ENCODE data around the gene GAPDHS. TPM values are rescaled to one million over a fixed set of nuclear protein-coding genes. Genes with fewer than 3 reads are reported as not detected.

Gene GAPDHS
- total RNA-seq, 4 donors from 2014 or later, result 0.54 TPM; not detected in 3

DNA sequence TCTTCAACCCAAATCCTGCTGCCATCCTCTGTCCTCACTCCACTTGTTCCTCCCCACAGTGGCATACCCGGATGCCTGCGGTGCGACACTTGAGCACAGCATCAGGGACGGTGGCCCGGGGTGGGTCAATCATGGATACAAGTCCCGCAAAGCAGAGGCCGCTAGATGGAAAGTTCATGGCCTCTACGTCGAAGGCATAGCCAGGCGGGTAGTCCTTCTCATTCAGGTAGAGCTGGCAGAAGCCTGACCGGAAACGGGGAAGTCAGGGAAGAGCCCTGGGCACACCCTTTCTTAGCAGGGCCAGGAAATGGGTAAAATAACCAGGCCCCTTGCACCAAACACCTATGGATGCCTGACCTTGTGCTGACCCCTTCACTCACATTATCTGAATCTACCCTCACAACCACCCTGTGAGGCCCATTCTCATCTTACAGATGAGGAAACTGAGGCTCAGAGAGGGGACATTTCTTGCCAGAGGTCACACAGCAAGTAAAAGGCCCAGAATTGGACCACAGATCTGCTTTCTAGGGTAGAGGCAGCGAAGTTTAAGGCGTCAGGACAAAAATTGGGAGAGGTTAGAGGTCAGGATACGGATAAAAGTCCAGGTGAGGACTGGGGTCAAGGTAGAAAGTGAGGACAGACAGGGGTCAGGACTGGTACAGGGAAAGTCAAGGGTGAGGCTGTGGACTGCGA, 23.7 kb downstream of the GAPDHS start:
- no peak overlapping the region for H3K4me3 ChIP-seq
- no peaks in the 10 kb centered on the region for H3K27me3 ChIP-seq
- peaks cover 0 to 4% (median 0%) of the 10 kb centered on the region in 4 donors for H3K9me3 ChIP-seq
- TF ChIP-seq, protein P1, sequence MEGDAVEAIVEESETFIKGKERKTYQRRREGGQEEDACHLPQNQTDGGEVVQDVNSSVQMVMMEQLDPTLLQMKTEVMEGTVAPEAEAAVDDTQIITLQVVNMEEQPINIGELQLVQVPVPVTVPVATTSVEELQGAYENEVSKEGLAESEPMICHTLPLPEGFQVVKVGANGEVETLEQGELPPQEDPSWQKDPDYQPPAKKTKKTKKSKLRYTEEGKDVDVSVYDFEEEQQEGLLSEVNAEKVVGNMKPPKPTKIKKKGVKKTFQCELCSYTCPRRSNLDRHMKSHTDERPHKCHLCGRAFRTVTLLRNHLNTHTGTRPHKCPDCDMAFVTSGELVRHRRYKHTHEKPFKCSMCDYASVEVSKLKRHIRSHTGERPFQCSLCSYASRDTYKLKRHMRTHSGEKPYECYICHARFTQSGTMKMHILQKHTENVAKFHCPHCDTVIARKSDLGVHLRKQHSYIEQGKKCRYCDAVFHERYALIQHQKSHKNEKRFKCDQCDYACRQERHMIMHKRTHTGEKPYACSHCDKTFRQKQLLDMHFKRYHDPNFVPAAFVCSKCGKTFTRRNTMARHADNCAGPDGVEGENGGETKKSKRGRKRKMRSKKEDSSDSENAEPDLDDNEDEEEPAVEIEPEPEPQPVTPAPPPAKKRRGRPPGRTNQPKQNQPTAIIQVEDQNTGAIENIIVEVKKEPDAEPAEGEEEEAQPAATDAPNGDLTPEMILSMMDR (IDR thresholded peaks at IDR 0.05), result no peak
- TF ChIP-seq POLR2A (IDR thresholded peaks at IDR 0.05), result no peak
- H3K36me3 ChIP-seq, result no peaks in the 10 kb centered on the region
- H3K4me1 ChIP-seq, result peaks cover 0 to 12% (median 5%) of the 10 kb centered on the region in 4 donors
- DNase-seq, result no peak
- H3K27ac ChIP-seq, result no peak overlapping the region

DNA sequence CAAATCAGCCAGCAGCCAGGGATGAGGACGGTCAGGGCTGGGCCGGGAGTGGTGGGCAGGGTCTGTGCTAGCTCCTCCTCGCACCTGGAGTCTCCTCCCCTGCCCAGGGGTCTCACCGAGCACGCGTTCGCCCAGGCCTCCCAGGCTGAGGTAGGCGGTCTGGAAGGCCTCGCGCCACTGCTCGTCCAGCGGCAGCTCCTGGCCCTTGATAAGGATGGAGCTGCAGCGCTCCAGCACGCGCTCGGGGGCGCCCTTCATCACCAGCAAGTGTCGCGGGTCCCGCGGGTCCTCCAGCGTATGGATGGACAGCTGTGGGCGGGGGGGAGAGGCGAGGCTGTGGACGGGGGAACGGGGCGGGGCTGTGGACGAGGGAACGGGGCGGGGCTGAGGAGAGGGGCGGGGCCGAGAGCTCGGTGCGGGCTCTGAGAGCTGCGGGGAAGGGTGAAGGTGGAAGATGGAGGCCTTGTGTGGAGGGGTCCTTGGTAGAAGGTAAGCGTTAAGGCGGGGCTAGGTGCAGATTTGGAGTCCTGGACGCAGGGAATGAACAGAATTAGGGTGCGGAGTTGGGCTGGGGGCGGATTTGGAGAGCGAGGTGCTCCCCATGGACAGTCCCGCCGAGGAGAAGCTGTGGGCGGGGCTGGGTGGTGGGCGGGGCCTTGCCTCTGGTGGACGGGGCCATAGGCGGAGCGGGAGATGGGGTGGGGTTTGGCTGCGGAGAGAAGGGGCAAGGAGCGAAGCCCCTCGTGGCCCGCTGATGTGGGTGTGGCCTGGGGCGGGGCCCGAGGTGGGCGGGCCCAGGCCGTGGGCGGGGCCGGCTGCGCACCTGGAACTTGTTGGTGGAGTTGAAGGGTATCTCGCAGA, 24.5 kb downstream of the GAPDHS start:
- H3K9me3 ChIP-seq, result peaks cover 0 to 4% (median 0%) of the 10 kb centered on the region in 4 donors
- no peaks in the 10 kb centered on the region for H3K36me3 ChIP-seq
- peaks cover 0 to 12% (median 5%) of the 10 kb centered on the region in 4 donors for H3K4me1 ChIP-seq
- peak overlapping the region in 3 of 4 donors; percentile 27 to 38 (median 37) for H3K4me3 ChIP-seq
- DNase-seq, result peak in 2 of 3 donors; percentile 40 to 61
- TF ChIP-seq, protein P1 (IDR thresholded peaks at IDR 0.05), result no peak
- no peak for TF ChIP-seq POLR2A (IDR thresholded peaks at IDR 0.05)
- no peak overlapping the region for H3K27ac ChIP-seq
- no peaks in the 10 kb centered on the region for H3K27me3 ChIP-seq

DNA sequence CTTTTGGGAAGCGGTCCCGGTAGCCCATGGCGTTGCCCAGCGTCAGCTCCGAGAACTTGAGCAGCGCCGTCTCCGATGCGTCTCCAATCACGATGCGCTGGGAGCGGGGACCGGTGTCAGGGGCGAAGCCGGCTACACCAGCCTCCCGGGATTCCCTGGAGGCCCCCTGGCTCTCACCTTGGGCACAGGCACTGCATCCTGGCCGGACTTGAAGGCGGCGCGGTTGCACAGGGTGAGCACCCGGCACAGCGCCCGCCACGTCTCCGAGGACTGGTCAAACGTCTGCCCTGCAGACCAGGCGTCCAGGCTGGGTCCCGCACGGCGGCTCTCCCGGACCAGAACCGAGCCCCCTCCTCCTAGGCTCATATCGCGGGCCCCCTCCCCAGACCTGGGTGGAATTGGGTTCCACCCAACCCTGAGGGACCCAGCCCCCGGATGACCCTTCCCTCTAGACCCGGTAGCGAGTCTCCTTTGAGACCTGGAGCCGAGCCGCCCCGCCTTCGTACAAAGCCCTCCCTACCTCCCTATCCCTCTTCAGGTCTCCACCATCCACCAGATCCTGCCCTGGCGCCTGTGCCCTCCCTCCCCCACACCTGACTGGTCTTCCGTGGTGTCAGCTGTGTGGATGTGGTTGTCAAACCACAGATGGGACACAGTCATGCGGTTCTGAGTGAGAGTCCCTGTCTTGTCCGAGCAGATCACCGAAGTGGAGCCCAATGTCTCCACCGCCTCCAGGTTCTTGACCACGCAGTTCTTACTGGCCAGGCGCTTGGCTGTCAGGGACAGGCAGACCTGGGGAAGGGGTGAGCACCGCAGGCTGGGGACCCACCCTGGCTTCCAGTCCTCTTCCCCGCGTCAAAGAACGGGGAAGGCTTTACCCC, 25.4 kb downstream of the GAPDHS start:
- Histone ChIP-seq H3K4me1 (peaks cover 0 to 12% (median 5%) of the 10 kb centered on the region in 4 donors), H3K4me3 (peak overlapping the region in 2 of 4 donors; percentile 37 to 38), H3K36me3 (no peaks in the 10 kb centered on the region), H3K27me3 (no peaks in the 10 kb centered on the region), H3K27ac (no peak overlapping the region), H3K9me3 (peaks cover 0 to 4% (median 0%) of the 10 kb centered on the region in 4 donors)
- no peak for TF ChIP-seq POLR2A (IDR thresholded peaks at IDR 0.05)
- TF ChIP-seq, protein P1 (IDR thresholded peaks at IDR 0.05), result no peak
- no peak for DNase-seq

DNA sequence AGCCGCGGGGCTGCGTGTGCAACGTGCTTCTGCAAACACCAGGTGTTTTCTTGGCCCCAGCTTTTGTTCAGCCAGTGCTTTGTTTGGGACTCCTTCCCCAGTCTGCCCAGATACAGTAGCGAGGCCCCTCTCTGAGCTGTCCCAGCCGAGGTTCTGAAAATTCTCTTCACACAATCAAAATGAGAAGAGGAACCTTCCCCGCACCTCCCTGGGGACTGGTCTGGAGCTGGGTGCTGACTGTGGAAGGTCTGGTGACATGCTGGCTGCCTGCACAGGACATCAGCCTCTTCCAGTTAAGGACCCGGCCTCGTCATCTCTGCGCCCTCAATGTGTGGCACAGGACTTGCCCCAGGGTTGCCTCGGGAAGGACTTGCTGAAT, 26.0 kb downstream of the GAPDHS start:
- no peak overlapping the region for H3K27ac ChIP-seq
- peaks cover 0 to 4% (median 0%) of the 10 kb centered on the region in 4 donors for H3K9me3 ChIP-seq
- H3K4me1 ChIP-seq, result peaks cover 0 to 12% (median 5%) of the 10 kb centered on the region in 4 donors
- no peak overlapping the region for H3K4me3 ChIP-seq
- no peaks in the 10 kb centered on the region for H3K36me3 ChIP-seq
- peak in 1 of 3 donors; percentile 31 for DNase-seq
- H3K27me3 ChIP-seq, result no peaks in the 10 kb centered on the region
- TF ChIP-seq, protein P1 (IDR thresholded peaks at IDR 0.05), result no peak
- no peak for TF ChIP-seq POLR2A (IDR thresholded peaks at IDR 0.05)

DNA sequence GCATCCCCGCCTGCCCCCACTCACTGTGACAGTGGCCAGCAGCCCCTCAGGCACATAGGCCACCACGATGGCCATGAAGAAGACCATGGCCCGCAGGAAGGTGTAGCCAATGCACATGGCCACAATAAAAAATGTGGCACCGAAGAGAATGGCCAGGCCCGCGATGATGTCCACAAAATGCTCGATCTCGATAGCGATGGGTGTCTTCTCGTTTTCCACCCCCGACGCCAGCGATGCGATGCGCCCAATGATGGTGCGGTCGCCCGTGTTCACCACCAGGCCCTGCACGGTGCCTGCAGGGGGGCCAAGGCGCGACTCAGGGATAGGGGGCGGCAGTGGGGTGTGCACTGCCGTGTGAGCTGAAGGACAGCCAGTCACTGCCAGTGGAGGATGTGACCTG, 26.5 kb downstream of the GAPDHS start:
- no peaks in the 10 kb centered on the region for H3K36me3 ChIP-seq
- peaks cover 0 to 12% (median 5%) of the 10 kb centered on the region in 4 donors for H3K4me1 ChIP-seq
- H3K9me3 ChIP-seq, result peaks cover 0 to 4% (median 0%) of the 10 kb centered on the region in 4 donors
- no peak for DNase-seq
- H3K27ac ChIP-seq, result no peak overlapping the region
- no peak for TF ChIP-seq POLR2A (IDR thresholded peaks at IDR 0.05)
- TF ChIP-seq, protein P1 (IDR thresholded peaks at IDR 0.05), result no peak
- H3K4me3 ChIP-seq, result no peak overlapping the region
- no peaks in the 10 kb centered on the region for H3K27me3 ChIP-seq
